Karpas-422 (cell line): Measurements from ENCODE around the gene TMEM135. TPM values are rescaled to one million over a fixed set of nuclear protein-coding genes. Genes with fewer than 3 reads are reported as not detected.
"Not testable (repeated sequence)": the region's sequence is repeated elsewhere in the genome, so short reads cannot be mapped to it uniquely, and the experiment has no call there.

Source experiments
- DNase-seq: peaks from one replicate; pipeline ENCODE4 v3.0.0-alpha.2; 2015
- H2AFZ ChIP-seq: fragments of 200-600 bp; sonication (generic); 2 replicates; pipeline ENCODE4 v1.6.1; 2014; ENCODE audit warnings: antibody characterized with exemption, low read length, mixed read lengths
- H3K27ac ChIP-seq: fragments of 200-600 bp; sonication (generic); 2 replicates; pipeline ENCODE4 v1.5.1; 2014; ENCODE audit warnings: mild to moderate bottlenecking, low read length, moderate library complexity
- H3K27me3 ChIP-seq: fragments of 200-600 bp; sonication (generic); 2 replicates; pipeline ENCODE4 v1.6.1; 2014; ENCODE audit warnings: low read length, mixed read lengths
- H3K36me3 ChIP-seq: fragments of 200-600 bp; sonication (generic); 2 replicates; pipeline ENCODE4 v1.6.1; 2014; ENCODE audit warnings: low read length, mixed read lengths; ENCODE audit not compliant: insufficient read depth
- H3K4me1 ChIP-seq: fragments of 200-600 bp; sonication (generic); 2 replicates; pipeline ENCODE4 v1.6.1; 2014; ENCODE audit warnings: mild to moderate bottlenecking, low read length, mixed read lengths
- H3K4me2 ChIP-seq: fragments of 200-600 bp; sonication (generic); 2 replicates; pipeline ENCODE4 v1.6.1; 2014; ENCODE audit warnings: low read length, low read depth, mild to moderate bottlenecking; ENCODE audit not compliant: poor library complexity, severe bottlenecking
- H3K4me3 ChIP-seq: fragments of 200-600 bp; sonication (generic); 2 replicates; pipeline ENCODE4 v1.5.1; 2014; ENCODE audit warnings: mild to moderate bottlenecking, antibody characterized with exemption, low read length, mixed read lengths
- H3K79me2 ChIP-seq: fragments of 200-600 bp; sonication (generic); 2 replicates; pipeline ENCODE4 v1.6.1; 2014; ENCODE audit warnings: mild to moderate bottlenecking, low read length, mixed read lengths
- H3K9ac ChIP-seq: fragments of 200-600 bp; sonication (generic); 2 replicates; pipeline ENCODE4 v1.6.0; 2014; ENCODE audit warnings: low read length
- H3K9me2 ChIP-seq: fragments of 200-600 bp; sonication (generic), shearing (Covaris generic); replicated peaks from 2 replicates; pipeline ENCODE4 v1.6.0; 2014; ENCODE audit warnings: mild to moderate bottlenecking, low read length, moderate library complexity; ENCODE audit not compliant: insufficient read depth
- H3K9me3 ChIP-seq: fragments of 300-700, 200-600 bp; sonication (generic); 2 replicates; pipeline ENCODE4 v1.6.1; 2014; ENCODE audit warnings: low read length, mixed read lengths
- H4K20me1 ChIP-seq: fragments of 200-600 bp; sonication (generic); 2 replicates; pipeline ENCODE4 v1.6.1; 2014; ENCODE audit warnings: mild to moderate bottlenecking, antibody characterized with exemption, low read length, low read depth; ENCODE audit not compliant: insufficient read depth
- total RNA-seq: library from RNA; depleted of rRNA; stranded (reverse); fragments of >200 nt; shearing (Covaris generic); gene quantifications from 2 replicates; pipeline ENCODE4 v1.2.3, GENCODE V29; 2014; ENCODE audit warnings: low replicate concordance

The TMEM135 gene
- total RNA-seq, 1 experiment from 2014 or later, result 228 TPM

DNA sequence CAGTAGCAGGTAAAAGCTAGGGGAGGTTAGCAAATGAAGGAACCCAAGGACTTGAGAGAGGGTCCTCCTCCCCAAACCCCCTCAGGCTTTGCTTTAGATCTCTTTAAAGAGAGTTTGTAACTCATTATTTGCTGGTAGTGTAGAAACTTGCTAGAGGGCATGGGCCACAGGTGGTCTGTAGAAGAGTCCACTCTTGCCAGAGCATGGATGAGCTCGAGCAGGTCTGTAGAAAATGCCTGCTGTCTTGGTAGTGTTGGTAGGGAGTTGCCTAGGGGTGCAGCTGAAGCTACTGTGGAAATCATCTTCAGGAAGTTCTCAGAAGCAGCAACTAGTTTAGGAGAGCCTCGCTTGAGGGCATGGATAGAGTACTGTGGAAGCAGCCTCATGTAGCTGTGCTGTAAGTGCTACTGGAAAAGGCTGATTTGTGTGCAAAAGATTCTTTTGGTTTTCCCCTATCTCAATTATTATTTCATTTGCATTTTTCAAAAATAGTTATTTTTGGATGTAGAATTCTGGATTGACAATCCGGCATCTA, 104.3 kb downstream of the TMEM135 start:
- H3K9me3 ChIP-seq, result peaks cover 8% of the 10 kb centered on the region
- H3K4me1 ChIP-seq, result peaks cover 38% of the 10 kb centered on the region
- peak; percentile 50 for DNase-seq
- no peak overlapping the region for H2AFZ ChIP-seq
- H3K9ac ChIP-seq, result no peak overlapping the region
- no peak overlapping the region for H3K27ac ChIP-seq
- H3K9me2 ChIP-seq, result no peaks in the 10 kb centered on the region
- no peaks in the 10 kb centered on the region for H3K27me3 ChIP-seq
- no peaks in the 10 kb centered on the region for H4K20me1 ChIP-seq
- no peak overlapping the region for H3K4me2 ChIP-seq
- peaks cover 94% of the 10 kb centered on the region for H3K79me2 ChIP-seq
- H3K36me3 ChIP-seq, result peaks cover 22% of the 10 kb centered on the region
- H3K4me3 ChIP-seq, result no peak overlapping the region

DNA sequence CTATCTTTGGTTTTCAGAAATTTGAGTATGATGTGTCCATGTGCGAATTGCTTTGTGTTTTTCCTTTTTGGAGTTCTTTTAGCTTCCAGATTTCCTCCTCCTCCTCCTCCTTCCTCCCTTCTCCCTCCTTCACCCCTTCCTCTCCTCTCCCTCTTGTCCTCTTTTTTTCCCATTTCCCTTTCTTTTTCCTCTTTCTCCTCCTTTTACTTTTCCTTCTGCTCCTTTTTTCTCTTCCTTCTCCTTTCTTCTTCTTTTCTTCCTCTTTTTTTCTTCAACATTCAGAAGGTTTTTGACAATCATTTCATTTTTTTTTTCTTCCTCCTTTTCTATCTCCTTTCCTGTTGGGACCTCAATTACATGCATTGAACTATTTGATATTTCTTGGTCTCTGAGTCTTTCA, 104.9 kb downstream of the TMEM135 start:
- no peak overlapping the region for H3K4me2 ChIP-seq
- no peaks in the 10 kb centered on the region for H3K9me2 ChIP-seq
- H3K9ac ChIP-seq, result no peak overlapping the region
- H4K20me1 ChIP-seq, result no peaks in the 10 kb centered on the region
- peaks cover 17% of the 10 kb centered on the region for H3K36me3 ChIP-seq
- no peak overlapping the region for H3K27ac ChIP-seq
- DNase-seq, result no peak
- peaks cover 8% of the 10 kb centered on the region for H3K9me3 ChIP-seq
- no peak overlapping the region for H2AFZ ChIP-seq
- no peak overlapping the region for H3K4me3 ChIP-seq
- peaks cover 94% of the 10 kb centered on the region for H3K79me2 ChIP-seq
- peaks cover 38% of the 10 kb centered on the region for H3K4me1 ChIP-seq
- no peaks in the 10 kb centered on the region for H3K27me3 ChIP-seq

DNA sequence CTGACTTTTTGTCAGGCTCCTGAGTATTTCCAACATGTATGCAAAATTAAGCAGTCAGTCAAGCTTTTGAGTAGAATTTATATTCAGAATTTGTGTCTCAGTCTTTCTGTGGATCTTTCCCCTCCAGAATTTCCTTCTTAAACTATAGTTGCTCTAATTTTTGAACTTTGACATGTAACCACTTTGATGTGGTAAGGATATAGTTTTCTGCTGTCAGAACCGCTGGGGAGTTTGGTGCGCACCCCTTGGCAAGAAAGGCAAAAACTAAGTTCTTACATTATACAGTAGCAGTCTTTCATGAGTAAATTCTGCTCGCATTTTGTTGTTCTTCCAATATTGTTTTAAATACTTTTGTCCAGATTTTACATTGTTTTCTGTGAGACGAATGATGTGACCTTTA, 105.9 kb downstream of the TMEM135 start:
- Histone ChIP-seq H3K4me1 (peaks cover 38% of the 10 kb centered on the region), H3K9me2 (no peaks in the 10 kb centered on the region), H3K27me3 (no peaks in the 10 kb centered on the region), H3K9me3 (peaks cover 7% of the 10 kb centered on the region), H3K79me2 (peaks cover 96% of the 10 kb centered on the region), H4K20me1 (no peaks in the 10 kb centered on the region), H3K4me3 (no peak overlapping the region), H2AFZ (no peak overlapping the region), H3K4me2 (no peak overlapping the region), H3K27ac (no peak overlapping the region), H3K36me3 (peaks cover 10% of the 10 kb centered on the region), H3K9ac (no peak overlapping the region)
- DNase-seq, result peak; percentile 47

DNA sequence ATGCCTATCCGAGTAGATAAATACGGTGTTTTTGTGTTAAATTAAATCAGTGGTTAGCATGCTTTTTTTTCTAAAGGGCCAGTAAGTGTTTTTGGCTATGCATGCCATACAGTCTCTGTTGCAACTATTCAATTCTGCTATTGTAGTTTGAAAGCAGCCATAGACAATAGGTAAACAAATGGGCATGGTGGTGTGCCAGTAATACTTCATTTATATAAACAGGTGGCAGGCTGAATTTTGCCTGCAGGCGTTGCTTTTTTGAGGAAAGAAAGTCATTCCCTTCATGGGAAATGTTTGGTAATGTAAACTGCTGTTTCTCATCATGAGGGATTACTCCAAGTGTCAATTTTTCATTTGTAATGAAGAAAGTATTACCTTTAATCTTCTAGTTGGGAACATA, 106.5 kb downstream of the TMEM135 start:
- DNase-seq, result no peak
- Histone ChIP-seq H3K4me2 (no peak overlapping the region), H3K4me3 (no peak overlapping the region), H3K27ac (no peak overlapping the region), H3K36me3 (peaks cover 7% of the 10 kb centered on the region), H3K9me2 (no peaks in the 10 kb centered on the region), H4K20me1 (no peaks in the 10 kb centered on the region), H3K9me3 (peaks cover 3% of the 10 kb centered on the region; the same call in 1 of the 2 replicates), H3K79me2 (peaks cover 96% of the 10 kb centered on the region), H3K4me1 (peaks cover 38% of the 10 kb centered on the region), H3K27me3 (no peaks in the 10 kb centered on the region), H2AFZ (no peak overlapping the region), H3K9ac (no peak overlapping the region)

DNA sequence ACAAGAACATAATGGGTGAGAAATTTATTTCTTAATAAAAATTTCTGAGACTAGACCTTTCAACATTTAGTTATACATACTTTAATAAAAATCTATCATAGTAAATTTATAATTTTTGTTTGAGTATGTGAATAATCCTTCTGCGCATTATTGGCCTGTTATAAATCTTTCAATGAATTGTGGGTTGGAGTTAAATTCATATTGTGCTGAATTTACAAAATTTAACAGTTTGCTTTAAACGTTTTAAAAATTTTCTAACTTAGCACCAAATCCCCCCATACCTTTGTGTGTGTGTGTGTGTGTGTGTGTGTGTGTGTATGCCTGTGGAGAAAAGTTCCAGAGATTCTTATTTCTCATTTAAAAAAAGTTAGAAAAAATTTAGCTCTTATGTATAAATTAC, 111.0 kb downstream of the TMEM135 start:
- Histone ChIP-seq H3K9ac (no peak overlapping the region), H4K20me1 (no peaks in the 10 kb centered on the region), H3K9me2 (no peaks in the 10 kb centered on the region), H3K27ac (no peak overlapping the region), H3K4me1 (peaks cover 21% of the 10 kb centered on the region), H3K27me3 (no peaks in the 10 kb centered on the region), H3K4me2 (no peak overlapping the region), H3K4me3 (no peak overlapping the region), H3K79me2 (peaks cover 99% of the 10 kb centered on the region), H3K9me3 (peaks cover 5% of the 10 kb centered on the region; the same call in 1 of the 2 replicates), H3K36me3 (peaks cover 11% of the 10 kb centered on the region), H2AFZ (no peak overlapping the region)
- DNase-seq, result no peak

- not testable (repeated sequence) for H3K27ac ChIP-seq, H3K4me2 ChIP-seq
Measured at GRCh38 chr11:87149782-87150181, 112.0 kb downstream of the TMEM135 start.

DNA sequence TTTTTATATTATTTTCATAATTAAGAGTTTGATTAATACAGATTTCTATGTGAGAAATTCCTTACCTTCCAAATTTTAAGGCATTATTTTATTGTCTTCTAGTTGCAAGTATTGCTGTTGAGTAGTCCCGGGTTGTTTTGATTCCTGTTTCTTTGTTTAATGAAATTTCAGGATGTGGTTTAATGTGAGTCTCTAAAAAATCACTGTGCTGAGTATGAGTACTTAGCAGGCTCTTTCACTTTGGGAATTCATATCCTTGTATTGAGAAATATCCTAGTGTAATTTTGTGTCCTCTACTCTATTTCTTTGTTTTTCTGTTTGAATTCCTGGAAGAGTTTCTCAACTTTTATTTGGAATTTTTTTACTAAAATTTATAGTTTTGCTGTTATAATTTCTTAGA, 113.2 kb downstream of the TMEM135 start:
- H4K20me1 ChIP-seq, result no peaks in the 10 kb centered on the region
- H3K79me2 ChIP-seq, result peaks cover 98% of the 10 kb centered on the region
- H3K4me1 ChIP-seq, result peaks cover 22% of the 10 kb centered on the region
- H3K36me3 ChIP-seq, result peaks cover 11% of the 10 kb centered on the region
- H3K4me2 ChIP-seq, result no peak overlapping the region
- H3K9ac ChIP-seq, result no peak overlapping the region
- no peaks in the 10 kb centered on the region for H3K27me3 ChIP-seq
- H3K9me2 ChIP-seq, result no peaks in the 10 kb centered on the region
- no peak overlapping the region for H2AFZ ChIP-seq
- H3K9me3 ChIP-seq, result peaks cover 5% of the 10 kb centered on the region; the same call in 1 of the 2 replicates
- H3K27ac ChIP-seq, result no peak overlapping the region
- H3K4me3 ChIP-seq, result no peak overlapping the region
- no peak for DNase-seq

More at GRCh38 chr11:87149782-87150181, 112.0 kb downstream of the TMEM135 start:
- H4K20me1 ChIP-seq, H3K4me3 ChIP-seq, H3K9ac ChIP-seq, H2AFZ ChIP-seq, H3K27me3 ChIP-seq, H3K9me2 ChIP-seq, H3K9me3 ChIP-seq, DNase-seq: not testable (repeated sequence)
- H3K36me3 ChIP-seq, result peaks cover 11% of the 10 kb centered on the region
- peaks cover 24% of the 10 kb centered on the region for H3K4me1 ChIP-seq
- peaks cover 99% of the 10 kb centered on the region for H3K79me2 ChIP-seq

DNA sequence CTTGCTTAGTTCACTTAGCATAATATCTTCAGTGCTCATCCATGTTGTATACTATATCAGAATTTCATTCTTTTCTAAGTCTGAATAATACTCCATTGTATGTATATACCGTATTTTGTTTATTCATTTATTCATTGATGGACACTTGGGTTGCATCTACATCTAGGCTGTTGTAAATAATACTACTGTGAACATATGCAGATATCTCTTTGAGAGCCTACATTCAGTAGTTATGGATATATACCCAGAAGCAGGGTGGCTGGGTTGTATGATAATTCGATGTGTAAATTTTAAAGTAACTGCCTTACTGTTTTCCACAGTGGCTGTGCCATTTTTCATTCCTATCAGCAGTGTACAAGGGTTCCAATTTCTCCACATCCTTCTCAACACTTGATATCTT, 116.5 kb downstream of the TMEM135 start:
- no peak overlapping the region for H3K4me3 ChIP-seq
- H4K20me1 ChIP-seq, result no peaks in the 10 kb centered on the region
- no peaks in the 10 kb centered on the region for H3K27me3 ChIP-seq
- no peak overlapping the region for H3K27ac ChIP-seq
- H2AFZ ChIP-seq, result no peak overlapping the region
- H3K9me3 ChIP-seq, result peaks cover 5% of the 10 kb centered on the region; the same call in 1 of the 2 replicates
- peaks cover 29% of the 10 kb centered on the region for H3K4me1 ChIP-seq
- no peak overlapping the region for H3K4me2 ChIP-seq
- H3K9ac ChIP-seq, result no peak overlapping the region
- H3K9me2 ChIP-seq, result no peaks in the 10 kb centered on the region
- H3K79me2 ChIP-seq, result peaks cover 95% of the 10 kb centered on the region
- DNase-seq, result no peak
- H3K36me3 ChIP-seq, result peaks cover 8% of the 10 kb centered on the region; the same call in 1 of the 2 replicates
